NB4 (cell line): ENCODE measurements around the gene QSER1.

Experiments used
- DNase-seq: peaks from one replicate; pipeline ENCODE4 v3.0.0; 2010; ENCODE audit warnings: low read depth
- H3K4me3 ChIP-seq: one replicate; pipeline ENCODE4 v1.5.1; 2011; ENCODE audit warnings: mild to moderate bottlenecking, low read depth, low read length, moderate library complexity
- MYC ChIP-seq: IDR thresholded peaks from 2 replicates; pipeline ENCODE4 v1.6.1; 2011; ENCODE audit warnings: low read depth, low read length
- POLR2A ChIP-seq: IDR thresholded peaks from 2 replicates; pipeline ENCODE4 v1.6.1; 2011; ENCODE audit warnings: mild to moderate bottlenecking; ENCODE audit not compliant: insufficient read length; ENCODE audit errors: extremely low read depth
- TF ChIP-seq, protein P1 (sequence below): IDR thresholded peaks from 2 replicates; pipeline ENCODE4 v1.6.1; 2011; ENCODE audit warnings: low read depth, low read length
- TF ChIP-seq, protein P2 (sequence below): IDR thresholded peaks from one replicate; pipeline ENCODE4 v1.5.1; 2012; ENCODE audit warnings: low read depth, low read length

The QSER1 gene

GRCh38 chr11:32902089-32902665 lies 9.6 kb downstream of the QSER1 start:
- peak; percentile 34 for DNase-seq
- no peak for TF ChIP-seq MYC
- TF ChIP-seq, protein P1, sequence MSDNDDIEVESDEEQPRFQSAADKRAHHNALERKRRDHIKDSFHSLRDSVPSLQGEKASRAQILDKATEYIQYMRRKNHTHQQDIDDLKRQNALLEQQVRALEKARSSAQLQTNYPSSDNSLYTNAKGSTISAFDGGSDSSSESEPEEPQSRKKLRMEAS: no peak
- TF ChIP-seq POLR2A: no peak
- TF ChIP-seq, protein P2, sequence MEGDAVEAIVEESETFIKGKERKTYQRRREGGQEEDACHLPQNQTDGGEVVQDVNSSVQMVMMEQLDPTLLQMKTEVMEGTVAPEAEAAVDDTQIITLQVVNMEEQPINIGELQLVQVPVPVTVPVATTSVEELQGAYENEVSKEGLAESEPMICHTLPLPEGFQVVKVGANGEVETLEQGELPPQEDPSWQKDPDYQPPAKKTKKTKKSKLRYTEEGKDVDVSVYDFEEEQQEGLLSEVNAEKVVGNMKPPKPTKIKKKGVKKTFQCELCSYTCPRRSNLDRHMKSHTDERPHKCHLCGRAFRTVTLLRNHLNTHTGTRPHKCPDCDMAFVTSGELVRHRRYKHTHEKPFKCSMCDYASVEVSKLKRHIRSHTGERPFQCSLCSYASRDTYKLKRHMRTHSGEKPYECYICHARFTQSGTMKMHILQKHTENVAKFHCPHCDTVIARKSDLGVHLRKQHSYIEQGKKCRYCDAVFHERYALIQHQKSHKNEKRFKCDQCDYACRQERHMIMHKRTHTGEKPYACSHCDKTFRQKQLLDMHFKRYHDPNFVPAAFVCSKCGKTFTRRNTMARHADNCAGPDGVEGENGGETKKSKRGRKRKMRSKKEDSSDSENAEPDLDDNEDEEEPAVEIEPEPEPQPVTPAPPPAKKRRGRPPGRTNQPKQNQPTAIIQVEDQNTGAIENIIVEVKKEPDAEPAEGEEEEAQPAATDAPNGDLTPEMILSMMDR: no peak

DNA sequence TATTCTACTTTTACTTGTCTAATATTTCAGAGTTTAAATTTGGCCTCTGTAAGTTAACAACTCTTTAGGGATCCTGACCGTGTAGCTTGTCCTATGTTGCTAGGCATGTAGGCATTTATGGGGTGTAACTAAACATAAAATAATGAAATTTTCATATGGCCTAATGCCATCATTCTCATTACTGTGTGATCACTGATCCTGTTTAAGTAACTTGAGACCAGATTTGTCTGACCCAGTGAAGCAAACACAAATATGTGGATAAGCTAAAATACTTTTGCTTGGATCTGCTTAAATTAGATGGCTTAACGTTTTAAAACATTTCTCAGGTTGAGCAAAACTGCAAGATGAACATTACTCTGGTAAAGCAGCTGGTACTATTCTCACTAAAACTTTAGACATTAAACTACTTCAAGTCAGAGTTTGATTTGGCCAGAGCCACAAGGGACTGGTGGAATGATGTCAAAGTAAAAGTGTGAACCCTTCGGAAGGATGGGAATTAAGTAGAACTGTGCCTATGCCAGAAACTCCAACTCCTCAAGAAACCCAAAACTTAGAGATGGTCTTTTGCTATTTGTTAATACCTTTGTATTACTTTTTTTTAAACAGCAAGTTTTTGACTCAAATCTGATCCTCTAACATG lies 12.5 kb downstream of the QSER1 start:
- H3K4me3 ChIP-seq: no peak overlapping the region
- DNase-seq: no peak
- TF ChIP-seq, protein P2: no peak
- TF ChIP-seq MYC (no peak), POLR2A (no peak)
- TF ChIP-seq, protein P1: no peak

More at GRCh38 chr11:32902089-32902665, 9.6 kb downstream of the QSER1 start:
- H3K4me3 ChIP-seq: no peak overlapping the region

DNA sequence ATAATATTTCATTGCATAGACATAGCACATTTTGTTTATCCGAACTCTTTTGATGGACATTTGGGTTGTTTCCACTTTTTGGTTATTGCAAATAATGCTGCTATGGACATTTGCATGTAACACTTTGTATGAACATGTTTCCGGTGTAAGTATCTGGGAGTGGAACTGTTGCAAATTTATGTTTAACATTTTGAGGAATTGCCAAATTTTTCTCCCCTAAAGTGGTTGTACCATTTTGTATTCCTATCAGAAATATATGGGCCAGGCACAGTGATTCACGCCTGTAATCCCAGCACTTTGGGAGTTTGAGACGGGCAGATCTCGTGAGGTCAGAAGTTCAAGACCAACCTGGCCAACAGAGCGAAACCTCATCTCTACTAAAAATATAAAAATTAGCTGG lies 16.0 kb downstream of the QSER1 start:
- TF ChIP-seq, protein P2: no peak

DNA sequence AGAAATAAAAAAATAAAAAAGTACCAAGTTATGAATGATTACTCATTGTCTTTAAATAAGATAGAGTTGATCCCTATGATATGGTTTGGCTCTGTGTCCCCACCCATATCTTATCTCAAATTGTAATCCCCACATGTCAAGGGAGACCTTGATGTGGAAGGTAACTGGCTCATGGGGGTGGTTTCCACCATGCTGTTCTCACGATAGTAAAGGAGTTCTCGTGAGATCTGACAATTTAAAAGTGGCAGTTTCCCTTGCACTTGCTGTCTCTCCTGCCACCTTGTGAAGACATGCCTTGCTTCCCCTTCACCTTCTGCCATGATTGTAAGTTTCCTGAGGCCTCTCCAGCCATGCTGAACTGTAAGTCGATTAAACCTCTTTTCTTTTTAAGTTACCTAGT lies 18.8 kb downstream of the QSER1 start:
- TF ChIP-seq, protein P2: no peak
- no peak for TF ChIP-seq MYC

More for the DNA sequence above, 16.0 kb downstream of the QSER1 start:
- no peak overlapping the region for H3K4me3 ChIP-seq
- no peak for DNase-seq

GRCh38 chr11:32913445-32913844 lies 20.8 kb downstream of the QSER1 start:
- H3K4me3 ChIP-seq: no peak overlapping the region
- TF ChIP-seq MYC (no peak), POLR2A (no peak)
- TF ChIP-seq, protein P1: no peak
- TF ChIP-seq, protein P2: no peak
- DNase-seq: no peak

More for the DNA sequence above, 18.8 kb downstream of the QSER1 start:
- no peak for DNase-seq
- H3K4me3 ChIP-seq: no peak overlapping the region

GRCh38 chr11:32916361-32916760 lies 23.8 kb downstream of the QSER1 start:
- no peak overlapping the region for H3K4me3 ChIP-seq
- no peak for DNase-seq
- TF ChIP-seq, protein P1: no peak
- no peak for TF ChIP-seq MYC
- TF ChIP-seq, protein P2: no peak
- no peak for TF ChIP-seq POLR2A
